ENCODE results near the gene ALDH7A1.

DNA sequence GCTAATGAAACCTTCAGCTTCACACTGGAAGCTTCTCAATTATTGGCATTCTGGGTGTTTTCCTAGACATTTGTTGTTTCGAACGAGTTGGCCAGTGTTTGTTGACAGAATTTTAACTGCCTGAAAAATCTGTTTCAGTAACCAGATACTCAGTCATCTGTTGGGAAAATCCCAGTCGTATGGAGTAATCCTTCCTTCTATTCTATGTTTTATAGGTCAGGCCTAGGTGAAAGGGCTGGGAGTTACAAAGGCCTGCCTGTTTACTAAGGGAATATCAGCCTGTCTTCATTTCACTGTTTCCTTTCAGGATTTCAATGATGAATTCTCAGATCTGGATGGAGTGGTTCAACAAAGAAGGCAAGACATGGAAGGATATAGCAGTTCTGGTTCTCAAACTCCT is 111.9 kb downstream of the ALDH7A1 start:
- TF ChIP-seq, protein P1, sequence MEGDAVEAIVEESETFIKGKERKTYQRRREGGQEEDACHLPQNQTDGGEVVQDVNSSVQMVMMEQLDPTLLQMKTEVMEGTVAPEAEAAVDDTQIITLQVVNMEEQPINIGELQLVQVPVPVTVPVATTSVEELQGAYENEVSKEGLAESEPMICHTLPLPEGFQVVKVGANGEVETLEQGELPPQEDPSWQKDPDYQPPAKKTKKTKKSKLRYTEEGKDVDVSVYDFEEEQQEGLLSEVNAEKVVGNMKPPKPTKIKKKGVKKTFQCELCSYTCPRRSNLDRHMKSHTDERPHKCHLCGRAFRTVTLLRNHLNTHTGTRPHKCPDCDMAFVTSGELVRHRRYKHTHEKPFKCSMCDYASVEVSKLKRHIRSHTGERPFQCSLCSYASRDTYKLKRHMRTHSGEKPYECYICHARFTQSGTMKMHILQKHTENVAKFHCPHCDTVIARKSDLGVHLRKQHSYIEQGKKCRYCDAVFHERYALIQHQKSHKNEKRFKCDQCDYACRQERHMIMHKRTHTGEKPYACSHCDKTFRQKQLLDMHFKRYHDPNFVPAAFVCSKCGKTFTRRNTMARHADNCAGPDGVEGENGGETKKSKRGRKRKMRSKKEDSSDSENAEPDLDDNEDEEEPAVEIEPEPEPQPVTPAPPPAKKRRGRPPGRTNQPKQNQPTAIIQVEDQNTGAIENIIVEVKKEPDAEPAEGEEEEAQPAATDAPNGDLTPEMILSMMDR (IDR thresholded peaks at IDR 0.05) = no peak
- no peak for TF ChIP-seq POLR2A (IDR thresholded peaks at IDR 0.05)
- no peak for TF ChIP-seq EP300 (IDR thresholded peaks at IDR 0.05)
